Measurements from ENCODE around the gene CACNA2D1. TPM values are rescaled to one million over a fixed set of nuclear protein-coding genes. Genes with fewer than 3 reads are reported as not detected.

The CACNA2D1 gene
- total RNA-seq, 1 experiment from 2014 or later = 9.1 TPM

DNA sequence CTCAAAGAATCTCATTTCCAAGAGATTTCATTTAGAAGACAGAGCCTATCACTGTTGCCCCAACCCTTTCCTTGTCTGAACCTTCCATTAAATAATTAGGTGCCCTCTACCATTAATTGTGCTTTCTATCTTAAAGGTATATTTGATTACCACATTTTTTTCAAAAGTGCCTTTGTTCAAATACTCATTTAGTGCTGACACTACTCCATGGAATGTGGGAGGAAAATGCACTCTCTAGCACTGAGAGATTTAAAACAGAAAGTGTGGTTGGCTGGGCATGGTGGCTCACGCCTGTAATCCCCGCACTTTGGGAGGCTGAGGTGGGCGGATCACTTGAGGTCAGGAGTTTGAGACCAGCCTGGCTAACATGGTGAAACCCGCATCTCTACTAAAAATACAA is 119.8 kb downstream of the CACNA2D1 start:
- Histone ChIP-seq H3K36me3 (replicated peaks; ENCODE audit: control insufficient read depth, insufficient read depth, low read length) (no peaks in the 10 kb centered on the region), H3K27me3 (ENCODE audit: control insufficient read depth, insufficient read depth, low read length) (no peaks in the 10 kb centered on the region), H3K4me3 (ENCODE audit: insufficient read depth, low read depth, low read length) (no peak overlapping the region)
- DNase-seq = no peak

DNA sequence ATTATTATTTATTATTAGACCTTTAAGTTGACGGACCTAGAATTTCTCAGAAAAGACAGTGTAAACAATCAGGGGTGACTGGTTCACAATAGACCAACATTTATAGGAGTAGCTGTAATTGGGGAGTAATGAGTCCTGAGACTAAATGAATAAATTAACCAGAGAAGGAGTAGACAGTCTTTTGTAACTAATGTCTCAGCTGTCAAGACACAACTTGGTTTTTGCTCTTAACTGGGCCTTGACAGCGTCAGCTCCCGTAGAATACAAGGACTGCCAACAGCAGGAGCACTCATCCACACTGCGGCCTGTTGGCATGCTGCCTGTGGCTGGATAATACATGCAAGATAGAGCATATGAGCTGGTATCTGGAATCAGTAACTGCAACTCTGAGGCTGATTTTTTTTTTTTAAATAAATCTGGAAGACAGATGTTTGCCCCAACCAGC is 123.9 kb downstream of the CACNA2D1 start:
- Histone ChIP-seq H3K27me3 (ENCODE audit: control insufficient read depth, insufficient read depth, low read length) (no peaks in the 10 kb centered on the region), H3K4me3 (ENCODE audit: insufficient read depth, low read depth, low read length) (no peak overlapping the region), H3K36me3 (replicated peaks; ENCODE audit: control insufficient read depth, insufficient read depth, low read length) (no peaks in the 10 kb centered on the region)
- DNase-seq = no peak

DNA sequence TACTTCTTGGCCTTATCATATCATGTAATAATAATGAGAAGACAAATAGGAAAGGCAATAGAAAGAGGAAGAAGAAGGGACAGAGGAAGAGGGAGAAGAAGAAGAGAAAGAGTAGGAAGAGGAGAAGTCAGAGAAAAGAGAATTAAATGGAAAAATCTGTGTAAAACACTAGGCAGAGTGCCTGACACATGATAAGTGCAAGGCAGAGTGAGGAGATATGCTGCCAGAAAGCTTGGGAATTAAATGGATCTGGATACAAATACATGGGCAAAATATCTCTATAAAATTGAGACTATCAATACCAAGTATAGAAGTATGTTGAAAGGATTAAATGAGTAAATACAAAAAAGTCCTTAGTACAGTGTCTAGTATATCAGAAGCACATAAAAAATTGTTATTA is 124.8 kb downstream of the CACNA2D1 start:
- Histone ChIP-seq H3K36me3 (replicated peaks; ENCODE audit: control insufficient read depth, insufficient read depth, low read length) (no peaks in the 10 kb centered on the region), H3K27me3 (ENCODE audit: control insufficient read depth, insufficient read depth, low read length) (no peaks in the 10 kb centered on the region), H3K4me3 (ENCODE audit: insufficient read depth, low read depth, low read length) (no peak overlapping the region)
- DNase-seq = no peak

DNA sequence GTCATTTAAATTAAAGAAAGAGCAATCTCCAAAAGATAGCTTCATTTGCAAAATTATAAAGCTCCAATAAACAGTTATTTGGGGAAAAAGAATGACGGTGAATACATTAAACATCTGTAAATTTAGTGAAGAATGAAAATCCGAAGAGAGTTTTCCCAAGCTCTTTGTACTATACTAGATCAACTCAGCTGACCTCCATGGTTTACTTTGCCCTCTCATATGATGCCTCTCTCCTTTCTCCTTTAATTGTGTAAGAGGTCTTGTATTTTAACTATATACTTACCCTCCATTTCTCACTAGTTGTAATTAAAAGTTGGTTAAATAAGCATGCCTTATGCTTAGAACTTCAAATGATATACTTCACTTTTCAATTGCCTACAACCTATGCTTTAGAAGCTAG is 125.8 kb downstream of the CACNA2D1 start:
- no peaks in the 10 kb centered on the region for H3K27me3 ChIP-seq (ENCODE audit: control insufficient read depth, insufficient read depth, low read length)
- no peak overlapping the region for H3K4me3 ChIP-seq (ENCODE audit: insufficient read depth, low read depth, low read length)
- no peaks in the 10 kb centered on the region for H3K36me3 ChIP-seq (replicated peaks; ENCODE audit: control insufficient read depth, insufficient read depth, low read length)
- DNase-seq = no peak

DNA sequence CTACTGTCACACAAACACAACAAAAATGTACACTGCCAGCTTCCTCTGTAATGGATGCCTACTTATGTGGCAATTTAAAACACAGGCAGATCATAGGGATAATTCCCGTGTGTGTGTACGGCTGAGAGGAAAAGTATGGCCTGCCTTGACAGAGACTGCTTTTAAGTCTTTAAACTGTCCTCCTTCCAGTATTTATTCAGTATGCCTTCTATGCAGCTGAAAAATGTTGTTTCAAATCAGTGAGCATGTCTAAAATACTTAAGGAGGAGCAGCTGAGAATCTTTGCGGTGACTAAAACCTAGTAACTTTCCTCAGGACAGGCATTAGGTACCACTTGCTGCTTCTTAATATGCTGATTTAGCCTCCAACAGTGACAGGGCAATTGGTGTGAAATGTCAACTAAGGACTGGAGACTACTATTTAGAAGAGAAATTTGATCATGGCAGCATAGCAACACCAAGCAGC is 126.3 kb downstream of the CACNA2D1 start:
- Histone ChIP-seq H3K27me3 (ENCODE audit: control insufficient read depth, insufficient read depth, low read length) (no peaks in the 10 kb centered on the region), H3K36me3 (replicated peaks; ENCODE audit: control insufficient read depth, insufficient read depth, low read length) (no peaks in the 10 kb centered on the region), H3K4me3 (ENCODE audit: insufficient read depth, low read depth, low read length) (no peak overlapping the region)
- no peak for DNase-seq

DNA sequence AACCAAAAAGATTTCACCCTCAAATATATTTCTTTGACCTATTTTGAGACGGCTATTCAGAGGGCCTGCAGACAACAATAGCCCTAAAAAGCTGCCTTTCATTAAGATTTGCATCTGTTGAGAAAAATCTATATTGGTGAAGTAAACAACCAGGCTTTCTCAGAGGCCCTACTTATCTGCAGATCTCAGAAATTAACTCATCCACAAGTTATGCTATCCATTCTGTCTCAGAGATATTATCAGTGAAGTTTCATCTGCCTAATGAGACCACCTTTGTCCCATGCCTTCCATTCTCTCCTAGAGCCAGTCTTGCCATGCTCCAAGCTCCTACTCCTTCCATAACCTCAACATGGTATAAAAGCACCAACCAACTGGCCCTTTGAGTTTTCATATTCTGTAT is 130.3 kb downstream of the CACNA2D1 start:
- no peak overlapping the region for H3K4me3 ChIP-seq (ENCODE audit: insufficient read depth, low read depth, low read length)
- DNase-seq = no peak

DNA sequence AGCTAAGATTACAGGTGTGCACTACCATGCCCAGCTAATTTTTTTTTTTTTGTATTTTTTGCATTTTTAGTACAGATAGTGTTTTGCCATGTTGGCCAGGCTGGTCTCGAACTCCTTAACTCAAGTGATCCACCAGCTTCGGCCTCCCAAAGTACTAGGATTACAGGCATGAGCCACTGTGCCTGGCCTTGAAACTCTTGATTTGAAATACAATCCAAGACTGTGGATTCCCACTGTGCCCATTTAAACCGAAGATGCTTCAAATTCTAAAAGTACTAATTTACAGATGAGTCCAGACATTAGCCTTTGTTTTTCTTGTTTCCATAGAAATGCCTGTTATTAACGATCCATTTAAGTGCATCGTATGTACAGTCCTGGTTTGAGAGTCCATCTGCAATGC is 130.9 kb downstream of the CACNA2D1 start:
- H3K4me3 ChIP-seq (ENCODE audit: insufficient read depth, low read depth, low read length) = no peak overlapping the region
- DNase-seq = no peak
- no peaks in the 10 kb centered on the region for H3K36me3 ChIP-seq (replicated peaks; ENCODE audit: control insufficient read depth, insufficient read depth, low read length)
- no peaks in the 10 kb centered on the region for H3K27me3 ChIP-seq (ENCODE audit: control insufficient read depth, insufficient read depth, low read length)

More for the DNA sequence above, 130.3 kb downstream of the CACNA2D1 start:
- Histone ChIP-seq H3K36me3 (replicated peaks; ENCODE audit: control insufficient read depth, insufficient read depth, low read length) (no peaks in the 10 kb centered on the region), H3K27me3 (ENCODE audit: control insufficient read depth, insufficient read depth, low read length) (no peaks in the 10 kb centered on the region)

DNA sequence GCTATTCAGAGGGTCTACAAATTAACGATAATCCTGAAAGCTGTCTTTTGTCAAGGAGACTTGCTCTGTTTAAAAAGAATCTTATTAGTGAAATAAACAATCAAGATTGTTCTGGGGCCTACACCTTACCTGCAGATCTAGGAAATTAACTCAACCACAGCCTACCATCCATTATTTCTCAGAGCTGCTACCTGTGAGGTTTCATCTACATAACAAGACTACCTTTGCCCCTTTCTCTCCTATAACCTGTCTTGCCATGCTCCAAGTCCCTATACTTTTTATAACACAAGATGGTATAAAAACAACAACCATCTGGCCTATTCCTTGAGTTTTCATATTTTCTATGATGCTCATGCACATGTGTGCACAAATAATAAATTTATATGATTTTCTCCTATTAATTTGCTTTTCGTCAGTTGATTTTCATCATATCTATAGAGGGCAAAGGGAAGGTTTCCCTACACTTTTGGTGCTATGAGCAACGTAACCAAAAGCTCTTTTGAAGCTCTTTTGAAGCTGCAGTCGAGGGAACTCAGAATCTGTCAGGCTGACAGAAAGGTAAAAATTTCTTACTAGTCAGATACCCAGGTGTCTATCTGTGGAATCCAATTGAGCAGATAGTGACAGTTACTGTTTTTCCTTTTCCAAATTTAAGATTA is 138.1 kb downstream of the CACNA2D1 start:
- no peak for DNase-seq
- Histone ChIP-seq H3K36me3 (replicated peaks; ENCODE audit: control insufficient read depth, insufficient read depth, low read length) (no peaks in the 10 kb centered on the region), H3K27me3 (ENCODE audit: control insufficient read depth, insufficient read depth, low read length) (no peaks in the 10 kb centered on the region), H3K4me3 (ENCODE audit: insufficient read depth, low read depth, low read length) (no peak overlapping the region)

DNA sequence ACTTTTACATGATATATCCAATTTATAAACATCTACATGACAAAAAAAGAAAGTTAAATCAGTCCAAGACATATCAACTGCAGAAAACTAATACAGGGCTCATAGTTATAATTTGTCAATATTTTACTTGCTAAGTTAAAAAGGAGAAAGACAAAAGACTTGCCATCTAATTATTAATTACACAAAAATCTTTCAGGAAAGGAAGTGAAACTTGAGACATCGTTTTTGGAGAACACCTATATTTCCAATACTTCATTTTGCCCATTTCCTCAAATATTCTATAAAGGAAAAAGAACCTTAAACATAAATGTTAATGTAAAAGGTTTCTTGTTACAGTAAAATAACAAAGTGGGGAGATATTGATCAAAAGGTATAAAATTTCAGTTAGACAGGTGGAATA is 148.7 kb downstream of the CACNA2D1 start:
- Histone ChIP-seq H3K27me3 (ENCODE audit: control insufficient read depth, insufficient read depth, low read length) (no peaks in the 10 kb centered on the region), H3K36me3 (replicated peaks; ENCODE audit: control insufficient read depth, insufficient read depth, low read length) (no peaks in the 10 kb centered on the region)
- no peak for DNase-seq

DNA sequence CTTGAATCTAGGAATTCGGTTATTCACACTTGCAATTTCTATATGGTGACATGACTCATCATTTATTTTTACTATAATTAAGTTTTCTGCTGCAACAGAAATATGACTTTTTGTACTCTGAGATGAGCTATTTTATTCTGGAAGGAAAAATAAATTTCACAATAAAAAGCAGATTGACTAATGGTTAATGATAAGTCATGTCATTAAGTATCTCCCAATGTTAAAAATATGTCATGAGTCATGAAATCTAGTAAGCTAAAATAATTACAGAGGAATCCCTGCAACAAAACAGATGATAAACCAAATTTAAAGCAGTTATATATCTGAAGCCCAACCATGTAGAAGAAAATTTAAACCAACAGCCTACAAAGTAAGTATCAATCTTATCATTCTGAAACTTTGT is 149.2 kb downstream of the CACNA2D1 start:
- Histone ChIP-seq H3K4me3 (ENCODE audit: insufficient read depth, low read depth, low read length) (no peak overlapping the region), H3K36me3 (replicated peaks; ENCODE audit: control insufficient read depth, insufficient read depth, low read length) (no peaks in the 10 kb centered on the region), H3K27me3 (ENCODE audit: control insufficient read depth, insufficient read depth, low read length) (no peaks in the 10 kb centered on the region)
- DNase-seq = no peak

More for the DNA sequence above, 148.7 kb downstream of the CACNA2D1 start:
- no peak overlapping the region for H3K4me3 ChIP-seq (ENCODE audit: insufficient read depth, low read depth, low read length)

DNA sequence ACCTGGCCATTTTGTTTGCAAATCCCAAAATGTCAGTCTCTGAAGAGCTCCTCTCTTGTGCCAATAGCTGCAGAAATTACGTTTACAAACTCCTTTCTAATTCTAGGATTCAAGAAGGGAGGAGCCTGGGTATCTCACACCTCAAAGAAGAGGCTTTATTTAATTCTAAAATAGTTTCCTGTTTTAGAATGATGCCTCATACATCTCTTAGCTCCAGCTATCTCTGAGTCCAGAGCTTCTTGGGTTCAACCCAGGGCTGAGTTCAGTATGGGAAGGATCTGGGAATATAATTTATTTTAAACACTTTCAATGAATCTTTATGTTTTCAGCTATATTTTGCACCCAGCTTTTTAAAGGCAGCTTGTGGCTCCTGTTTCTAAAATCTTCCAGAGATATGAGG is 150.1 kb downstream of the CACNA2D1 start:
- no peaks in the 10 kb centered on the region for H3K27me3 ChIP-seq (ENCODE audit: control insufficient read depth, insufficient read depth, low read length)
- H3K4me3 ChIP-seq (ENCODE audit: insufficient read depth, low read depth, low read length) = no peak overlapping the region
- no peak for DNase-seq
- H3K36me3 ChIP-seq (replicated peaks; ENCODE audit: control insufficient read depth, insufficient read depth, low read length) = no peaks in the 10 kb centered on the region

DNA sequence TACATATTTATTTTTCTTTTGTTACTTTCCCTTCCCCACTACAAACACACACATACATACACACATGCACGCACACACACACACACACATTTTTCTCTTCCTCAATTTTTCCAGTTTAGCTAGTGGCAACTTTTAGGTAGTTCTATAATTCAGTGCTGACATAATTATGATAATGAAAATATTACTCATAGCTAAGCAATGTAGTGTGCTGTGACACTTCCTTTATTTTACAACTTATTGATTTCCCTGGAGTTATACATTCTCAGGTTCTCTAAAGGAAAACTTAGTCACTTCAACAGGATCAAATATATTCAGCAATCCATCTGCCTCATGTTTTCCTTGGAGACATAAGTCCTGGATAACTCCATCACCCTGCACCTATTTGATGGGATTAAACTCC is 151.6 kb downstream of the CACNA2D1 start:
- Histone ChIP-seq H3K27me3 (ENCODE audit: control insufficient read depth, insufficient read depth, low read length) (no peaks in the 10 kb centered on the region), H3K36me3 (replicated peaks; ENCODE audit: control insufficient read depth, insufficient read depth, low read length) (no peaks in the 10 kb centered on the region), H3K4me3 (ENCODE audit: insufficient read depth, low read depth, low read length) (no peak overlapping the region)
- no peak for DNase-seq

DNA sequence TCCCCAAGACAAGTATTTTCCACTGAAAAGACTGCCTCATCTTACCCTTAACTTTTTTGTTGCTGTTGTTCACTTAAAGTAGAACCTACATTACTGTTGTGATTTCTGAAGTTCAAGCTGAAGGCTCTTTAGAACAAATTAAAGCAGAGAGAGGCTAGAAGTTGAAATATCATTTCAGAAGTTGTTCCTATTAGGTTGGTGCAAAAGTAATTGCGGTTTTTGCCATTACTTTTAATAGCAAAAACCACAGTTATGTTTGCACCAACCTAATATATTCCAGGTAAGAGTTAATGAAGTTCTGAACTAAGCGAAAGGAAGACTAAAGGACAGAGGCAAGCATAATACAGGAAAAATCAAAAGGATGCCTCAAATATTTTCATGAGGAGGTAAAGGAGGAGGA is 153.7 kb downstream of the CACNA2D1 start:
- H3K36me3 ChIP-seq (replicated peaks; ENCODE audit: control insufficient read depth, insufficient read depth, low read length) = no peaks in the 10 kb centered on the region
- DNase-seq = no peak
- no peak overlapping the region for H3K4me3 ChIP-seq (ENCODE audit: insufficient read depth, low read depth, low read length)
- H3K27me3 ChIP-seq (ENCODE audit: control insufficient read depth, insufficient read depth, low read length) = no peaks in the 10 kb centered on the region

DNA sequence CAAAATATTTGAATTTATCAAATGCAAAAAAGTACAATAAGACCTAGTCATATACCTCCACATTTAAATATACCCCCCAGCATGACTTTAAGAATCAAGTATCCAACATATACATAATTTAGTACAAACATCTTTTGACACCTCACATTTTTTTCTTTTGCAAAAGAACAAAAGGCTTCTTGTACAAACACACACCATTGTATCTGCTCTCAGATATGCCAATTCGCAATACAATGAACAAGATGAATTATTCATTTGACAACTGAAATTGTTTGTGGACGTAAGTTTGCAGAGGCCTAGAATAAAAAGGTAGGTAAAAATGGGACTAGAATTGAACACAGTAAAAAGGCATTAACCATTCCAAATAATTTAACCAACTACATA is 154.4 kb downstream of the CACNA2D1 start:
- Histone ChIP-seq H3K36me3 (replicated peaks; ENCODE audit: control insufficient read depth, insufficient read depth, low read length) (no peaks in the 10 kb centered on the region), H3K4me3 (ENCODE audit: insufficient read depth, low read depth, low read length) (no peak overlapping the region), H3K27me3 (ENCODE audit: control insufficient read depth, insufficient read depth, low read length) (no peaks in the 10 kb centered on the region)
- DNase-seq = no peak

DNA sequence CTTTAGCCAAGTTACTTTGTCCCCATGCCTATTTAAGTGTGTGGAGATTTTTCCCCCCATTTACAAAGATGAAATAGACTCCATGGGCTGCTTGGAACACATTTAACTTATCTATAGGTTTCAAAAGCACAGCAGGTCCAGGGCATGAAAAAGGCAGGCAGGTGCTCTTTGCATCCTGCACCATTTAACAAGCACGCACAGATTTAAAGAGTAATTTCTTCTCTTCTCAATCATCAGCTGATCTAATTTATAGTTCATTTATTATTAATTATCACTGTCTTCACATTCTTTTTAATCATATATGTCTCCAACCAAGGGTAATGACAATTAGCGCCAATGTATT is 156.8 kb downstream of the CACNA2D1 start:
- Histone ChIP-seq H3K27me3 (ENCODE audit: control insufficient read depth, insufficient read depth, low read length) (no peaks in the 10 kb centered on the region), H3K36me3 (replicated peaks; ENCODE audit: control insufficient read depth, insufficient read depth, low read length) (no peaks in the 10 kb centered on the region), H3K4me3 (ENCODE audit: insufficient read depth, low read depth, low read length) (no peak overlapping the region)
- DNase-seq = no peak

Measured in H7 (cell line).